KBM-7 (cell line): ENCODE results near the gene ELP2.
"Not testable (repeated sequence)": the region's sequence is repeated elsewhere in the genome, so short reads cannot be mapped to it uniquely, and the experiment has no call there.

ENCODE experiments used
- DNase-seq: peaks from one replicate; pipeline ENCODE4 v3.0.0-alpha.2; 2015
- in situ Hi-C: fragments of 300-500 bp; cut with MboI; formaldehyde crosslinking; loops from 2 replicates; pipeline ENCODE4 v1.14.3; 2020; ENCODE audit warnings: low sequenced_read_pairs, low pct_unique_long_range_greater_than_20kb, mixed read lengths

ELP2 gene

GRCh38 chr18:36205166-36205565, 75.5 kb downstream of the ELP2 start:
- DNase-seq = no peak
- in situ Hi-C loops = no loop called here

GRCh38 chr18:36207303-36207702, 77.6 kb downstream of the ELP2 start:
- no peak for DNase-seq
- in situ Hi-C loops = no loop called here

DNA sequence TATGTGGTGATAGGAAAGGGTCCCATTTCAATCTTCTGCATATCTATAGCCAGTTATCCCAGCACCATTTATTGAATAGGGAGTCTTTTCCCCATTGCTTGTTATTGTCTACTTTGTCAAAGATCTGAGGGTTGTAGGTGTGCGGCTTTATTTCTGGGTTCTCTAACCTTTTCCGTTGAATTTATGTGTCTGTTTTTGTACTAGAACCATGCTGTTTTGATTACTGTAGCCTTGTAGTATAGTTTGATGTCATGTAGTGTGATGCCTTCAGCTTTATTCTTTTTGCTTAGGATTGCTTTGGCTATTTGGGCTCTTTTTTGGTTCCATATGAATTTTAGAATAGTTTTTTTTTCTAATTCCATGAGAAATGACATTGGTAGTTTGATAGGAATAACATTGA, 78.3 kb downstream of the ELP2 start:
- in situ Hi-C loops, DNase-seq: not testable (repeated sequence)

GRCh38 chr18:36211612-36212065, 81.9 kb downstream of the ELP2 start:
- in situ Hi-C loops = no loop called here
- DNase-seq = no peak

DNA sequence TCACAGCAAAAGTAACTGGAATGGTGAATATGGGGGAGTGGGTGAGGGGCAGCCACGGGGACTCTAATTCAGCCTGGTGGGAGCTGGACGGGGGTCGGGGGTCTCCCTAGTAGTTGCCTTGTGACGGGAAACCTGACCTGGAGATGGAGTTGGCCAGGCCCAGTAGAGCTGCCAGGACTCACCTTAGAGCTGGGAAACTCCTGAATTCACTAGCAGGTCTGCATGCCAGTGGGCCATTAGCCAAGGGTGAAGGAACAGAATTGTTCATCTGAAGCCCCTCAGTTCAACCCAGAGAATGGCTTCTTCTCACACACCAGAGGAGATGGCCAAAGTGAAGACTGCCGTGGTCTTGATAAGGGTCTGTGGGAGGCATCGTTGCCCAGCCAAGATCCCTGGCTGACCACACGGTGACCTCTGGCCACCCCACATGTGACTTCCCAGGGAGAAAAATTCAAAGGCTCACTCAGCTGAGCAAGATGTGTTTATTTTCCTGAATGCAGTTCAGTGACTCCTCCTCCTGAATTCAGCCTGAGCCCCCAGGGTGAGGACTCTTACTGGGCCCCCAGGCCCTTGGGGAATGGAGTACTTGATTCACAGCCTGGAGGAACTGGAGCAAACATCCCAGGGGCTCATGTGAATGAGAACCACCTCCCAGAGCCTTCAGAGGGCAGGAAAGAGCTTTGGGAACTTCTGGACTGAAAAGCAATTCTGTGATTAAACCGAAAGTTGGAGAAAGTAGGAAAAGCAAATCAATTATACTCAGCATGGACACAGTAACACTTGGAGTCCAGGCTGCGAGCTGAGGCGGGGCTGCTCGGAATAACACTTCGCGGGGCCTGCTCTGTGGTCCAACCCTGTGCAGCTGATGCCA, 82.8 kb downstream of the ELP2 start:
- no peak for DNase-seq
- in situ Hi-C loops = no loop called here

DNA sequence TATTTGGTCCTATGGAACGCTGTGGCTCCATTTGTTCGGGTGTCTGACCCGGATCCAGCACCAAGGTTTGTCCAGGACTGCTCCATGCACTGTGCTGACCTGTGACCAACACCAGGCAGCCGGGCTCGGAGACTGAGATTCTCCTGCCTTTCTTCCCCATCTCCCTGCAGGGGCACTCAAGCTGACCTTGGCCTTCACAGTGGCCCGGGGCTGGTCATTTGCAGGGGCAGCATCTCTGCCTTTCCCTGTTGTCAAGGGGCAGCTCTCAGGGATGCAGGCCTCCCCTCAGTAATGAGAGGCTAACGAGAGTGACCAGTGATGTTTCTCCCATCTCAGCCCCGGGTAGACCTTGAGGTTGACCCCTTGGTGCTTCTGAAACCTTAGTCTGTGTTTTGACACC, 85.1 kb downstream of the ELP2 start:
- in situ Hi-C loops = no loop called here
- DNase-seq = no peak

DNA sequence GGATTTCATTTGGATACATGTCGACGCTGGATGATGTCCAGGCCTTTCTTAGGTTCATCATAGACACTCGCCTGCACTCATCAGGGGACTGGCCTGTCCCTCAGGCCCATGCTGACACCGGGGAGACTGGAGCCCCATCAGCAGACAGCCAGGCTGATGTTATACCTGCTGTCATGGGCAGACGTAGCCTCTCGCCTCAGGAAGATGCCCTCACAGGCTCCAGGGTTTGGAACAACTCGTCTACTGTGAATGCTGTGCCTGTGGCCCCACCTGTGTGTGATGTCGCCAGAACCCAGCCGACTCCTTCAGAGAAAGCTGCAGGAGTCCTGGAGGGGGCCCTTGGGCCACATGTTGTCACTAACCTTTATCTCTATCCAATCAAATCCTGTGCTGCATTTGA, 85.9 kb downstream of the ELP2 start:
- in situ Hi-C loops = no loop called here
- no peak for DNase-seq

GRCh38 chr18:36217348-36217747, 87.6 kb downstream of the ELP2 start:
- in situ Hi-C loops = no loop called here
- DNase-seq = no peak

- in situ Hi-C loops = no loop called here
- no peak for DNase-seq
These were observed 99.5 kb downstream of the ELP2 start for GRCh38 chr18:36229188-36229587.
